GM13977 (cell line): Measurements from ENCODE around the gene TMEM147.
A peak's percentile ranks its signal among the peaks of the same experiment; 100 is the strongest.

Source experiments
- DNase-seq: peaks from one replicate; pipeline ENCODE4 v3.0.0; 2012; ENCODE audit warnings: low spot score
- CTCF ChIP-seq: IDR thresholded peaks from 2 replicates; pipeline ENCODE4 v1.5.1; 2012; ENCODE audit warnings: mild to moderate bottlenecking, control low read depth; ENCODE audit not compliant: insufficient read depth; ENCODE audit errors: extremely low read depth, missing control alignments
- in situ Hi-C: fragments of 300-500 bp; cut with MboI; formaldehyde crosslinking; loops from one replicate; pipeline ENCODE4 v1.12.0; 2022; ENCODE audit warnings: low sequenced_read_pairs, low pct_unique_long_range_greater_than_20kb, mixed read lengths, inconsistent platforms; ENCODE audit not compliant: unreplicated experiment

Gene TMEM147

GRCh38 chr19:35552534-35553384 lies 7.3 kb downstream of the TMEM147 start:
- no peak for TF ChIP-seq CTCF
- in situ Hi-C loops = no loop called here
- no peak for DNase-seq

GRCh38 chr19:35553385-35554000 lies 8.1 kb downstream of the TMEM147 start:
- in situ Hi-C loops = no loop called here
- TF ChIP-seq CTCF = no peak
- no peak for DNase-seq

- in situ Hi-C loops = no loop called here
- no peak for DNase-seq
- no peak for TF ChIP-seq CTCF
Measured at GRCh38 chr19:35554076-35554475, 8.7 kb downstream of the TMEM147 start.

GRCh38 chr19:35555301-35556005 lies 10.0 kb downstream of the TMEM147 start:
- in situ Hi-C loops = no loop called here
- peak; percentile 60 for DNase-seq

GRCh38 chr19:35556025-35556590 lies 10.7 kb downstream of the TMEM147 start:
- in situ Hi-C loops = no loop called here
- TF ChIP-seq CTCF = no peak

More at GRCh38 chr19:35555301-35556005, 10.0 kb downstream of the TMEM147 start:
- peak; percentile 23 for TF ChIP-seq CTCF

GRCh38 chr19:35556846-35557538 lies 11.6 kb downstream of the TMEM147 start:
- in situ Hi-C loops = no loop called here
- DNase-seq = no peak
- no peak for TF ChIP-seq CTCF

More at GRCh38 chr19:35556025-35556590, 10.7 kb downstream of the TMEM147 start:
- no peak for DNase-seq
